Activated T-helper 2 cell treated with anti-CD3 and anti-CD28 coated beads, Interferon-gamma antibody, Interleukin-2, Interleukin-4, amounts not matched to agents 10 μg/mL and 5 μg/mL and 100 μg/mL, durations not matched to agents 14 hours and 24 hours and 36 hours (primary cell): ENCODE results near the gene SLC35F3. TPM values are rescaled to one million over a fixed set of nuclear protein-coding genes. Genes with fewer than 3 reads are reported as not detected.
"Not testable (repeated sequence)": the region's sequence is repeated elsewhere in the genome, so short reads cannot be mapped to it uniquely, and the experiment has no call there.

Source experiments
- DNase-seq: peaks from one replicate; pipeline ENCODE4 v3.0.0; 2021; ENCODE audit warnings: low spot score
- H3K27ac Mint-ChIP-seq: one replicate; pipeline ENCODE4 v1.8.0; 2021; ENCODE audit warnings: mixed read lengths
- H3K27me3 Mint-ChIP-seq: one replicate; pipeline ENCODE4 v1.8.0; 2021; ENCODE audit warnings: low read depth, mixed read lengths
- H3K36me3 Mint-ChIP-seq: one replicate; pipeline ENCODE4 v1.8.0; 2021; ENCODE audit warnings: low read depth, mixed read lengths
- H3K4me1 Mint-ChIP-seq: one replicate; pipeline ENCODE4 v1.8.0; 2021; ENCODE audit warnings: low read depth, mixed read lengths
- H3K4me3 Mint-ChIP-seq: one replicate; pipeline ENCODE4 v1.8.0; 2021; ENCODE audit warnings: low read depth, mild to moderate bottlenecking, moderate library complexity, mixed read lengths
- H3K9me3 Mint-ChIP-seq: one replicate; pipeline ENCODE4 v1.8.0; 2021; ENCODE audit warnings: mixed read lengths
- intact Hi-C: fragments of 100-400 bp; cut with micrococcal nuclease; formaldehyde crosslinking; loops from one replicate; pipeline ENCODE4 v1.15.1; 2023
- total RNA-seq: library from RNA; stranded (reverse); gene quantifications from 2 replicates; pipeline ENCODE4 v1.2.3, GENCODE V29; 2022

SLC35F3 gene
- total RNA-seq, 1 donor from 2014 or later: 2.5 TPM

GRCh38 chr1:233885196-233885920 is 19.1 kb upstream of the SLC35F3 start:
- no peak for DNase-seq
- no peaks in the 10 kb centered on the region for H3K4me1 Mint-ChIP-seq
- H3K36me3 Mint-ChIP-seq: no peaks in the 10 kb centered on the region
- H3K27me3 Mint-ChIP-seq: no peaks in the 10 kb centered on the region
- peaks cover 16% of the 10 kb centered on the region for H3K9me3 Mint-ChIP-seq
- H3K4me3 Mint-ChIP-seq: no peak overlapping the region
- H3K27ac Mint-ChIP-seq: no peak overlapping the region
- intact Hi-C loops: no loop called here

GRCh38 chr1:233891151-233891550 is 13.3 kb upstream of the SLC35F3 start:
- H3K27ac Mint-ChIP-seq, H3K36me3 Mint-ChIP-seq, H3K27me3 Mint-ChIP-seq, H3K4me3 Mint-ChIP-seq, intact Hi-C loops, DNase-seq, H3K4me1 Mint-ChIP-seq: not testable (repeated sequence)
- H3K9me3 Mint-ChIP-seq: peaks cover 31% of the 10 kb centered on the region

DNA sequence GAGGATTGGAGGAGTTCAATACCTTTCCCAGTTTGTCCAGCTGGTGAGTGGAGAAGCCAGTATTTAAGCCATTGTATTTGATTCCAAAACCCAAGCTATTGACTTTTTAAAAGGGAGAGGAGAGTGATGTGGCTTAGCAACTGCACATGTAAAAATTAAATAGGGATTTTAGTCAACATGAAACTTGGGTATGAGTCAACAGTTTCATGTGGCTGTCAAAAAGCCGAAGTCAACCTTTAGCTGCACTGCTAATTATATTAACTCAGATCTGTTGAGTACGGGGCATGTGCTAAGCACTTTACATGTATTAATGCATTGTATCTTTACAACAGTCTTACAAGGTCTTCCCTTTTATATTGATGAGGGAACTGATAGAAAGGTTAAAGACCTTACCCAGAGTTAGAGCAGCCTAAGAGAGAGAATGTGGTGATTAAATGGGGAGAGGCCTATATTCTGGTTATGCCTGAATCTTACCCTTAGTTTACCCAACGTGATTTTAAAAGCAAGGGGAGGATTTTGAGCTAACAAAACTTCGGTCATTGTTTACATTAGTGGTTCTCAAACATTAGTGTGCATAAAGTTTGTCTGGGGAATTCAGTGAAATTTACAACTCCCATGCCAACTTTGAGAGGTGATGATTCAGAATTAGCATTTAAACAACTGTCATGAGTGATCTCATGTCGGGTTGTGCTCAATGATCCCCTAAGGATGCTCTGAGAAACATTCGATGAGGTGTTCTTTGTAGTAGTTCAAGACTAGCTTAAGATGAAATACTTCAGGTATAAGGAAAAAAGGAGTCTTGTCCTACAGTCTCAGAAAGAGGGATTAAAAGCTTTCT is 6.9 kb upstream of the SLC35F3 start:
- H3K4me1 Mint-ChIP-seq: peaks cover 5% of the 10 kb centered on the region
- no peaks in the 10 kb centered on the region for H3K36me3 Mint-ChIP-seq
- no peak overlapping the region for H3K4me3 Mint-ChIP-seq
- DNase-seq: no peak
- H3K27ac Mint-ChIP-seq: no peak overlapping the region
- intact Hi-C loops: no loop called here
- peaks cover 31% of the 10 kb centered on the region for H3K27me3 Mint-ChIP-seq
- H3K9me3 Mint-ChIP-seq: no peaks in the 10 kb centered on the region

DNA sequence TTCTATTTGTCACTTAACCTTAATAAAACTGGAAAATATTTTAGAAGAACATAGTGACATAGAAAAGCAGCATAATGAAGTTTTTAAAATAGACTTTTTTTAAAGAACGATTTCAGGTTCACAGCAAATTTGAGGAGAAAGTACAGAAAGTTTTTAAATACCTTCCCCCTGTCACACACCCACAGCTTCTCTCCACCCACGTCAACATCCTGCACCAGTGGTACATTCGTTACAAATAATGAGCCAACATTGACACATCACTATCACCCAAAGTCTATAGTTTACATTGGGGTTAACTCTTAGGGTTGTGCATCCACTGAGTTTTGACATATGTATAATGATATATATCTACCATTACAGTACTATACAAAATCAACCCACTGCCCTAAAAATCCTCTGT is 3.0 kb upstream of the SLC35F3 start:
- H3K4me3 Mint-ChIP-seq: no peak overlapping the region
- H3K27me3 Mint-ChIP-seq: peaks cover 52% of the 10 kb centered on the region
- H3K9me3 Mint-ChIP-seq: no peaks in the 10 kb centered on the region
- H3K36me3 Mint-ChIP-seq: no peaks in the 10 kb centered on the region
- H3K4me1 Mint-ChIP-seq: peaks cover 6% of the 10 kb centered on the region
- no peak for DNase-seq
- intact Hi-C loops: no loop called here
- H3K27ac Mint-ChIP-seq: no peak overlapping the region

DNA sequence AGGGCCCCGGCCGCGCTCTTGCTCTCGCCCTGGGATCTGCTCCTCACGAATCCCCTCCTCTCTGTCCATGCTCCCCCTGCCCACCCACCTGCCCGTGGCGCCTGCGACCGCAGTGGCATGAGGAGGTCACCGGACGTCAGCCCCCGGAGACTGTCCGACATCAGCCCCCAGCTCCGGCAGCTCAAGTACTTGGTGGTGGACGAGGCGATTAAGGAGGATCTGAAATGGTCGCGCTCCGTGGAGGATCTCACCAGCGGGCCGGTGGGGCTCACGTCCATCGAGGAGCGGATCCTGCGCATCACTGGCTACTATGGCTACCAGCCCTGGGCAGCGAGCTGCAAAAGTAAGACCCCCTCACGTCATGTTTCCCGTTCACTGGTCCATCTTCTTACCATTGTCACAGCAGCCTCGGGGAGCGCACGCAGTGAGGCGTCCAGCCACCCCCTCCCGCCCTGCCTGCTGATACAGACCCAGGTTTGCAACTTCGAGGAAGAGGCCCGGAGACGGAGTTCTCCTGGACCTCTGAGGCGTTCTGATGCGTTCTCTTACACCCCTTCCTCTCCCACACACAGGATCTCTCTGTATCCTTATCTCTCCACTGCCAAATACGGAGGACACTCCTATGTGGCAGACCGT is 1.1 kb downstream of the SLC35F3 start:
- DNase-seq: no peak
- no peak overlapping the region for H3K4me3 Mint-ChIP-seq
- H3K36me3 Mint-ChIP-seq: no peaks in the 10 kb centered on the region
- intact Hi-C loops: no loop called here
- H3K27me3 Mint-ChIP-seq: peaks cover 53% of the 10 kb centered on the region
- peaks cover 2% of the 10 kb centered on the region for H3K4me1 Mint-ChIP-seq
- H3K9me3 Mint-ChIP-seq: no peaks in the 10 kb centered on the region
- H3K27ac Mint-ChIP-seq: no peak overlapping the region

DNA sequence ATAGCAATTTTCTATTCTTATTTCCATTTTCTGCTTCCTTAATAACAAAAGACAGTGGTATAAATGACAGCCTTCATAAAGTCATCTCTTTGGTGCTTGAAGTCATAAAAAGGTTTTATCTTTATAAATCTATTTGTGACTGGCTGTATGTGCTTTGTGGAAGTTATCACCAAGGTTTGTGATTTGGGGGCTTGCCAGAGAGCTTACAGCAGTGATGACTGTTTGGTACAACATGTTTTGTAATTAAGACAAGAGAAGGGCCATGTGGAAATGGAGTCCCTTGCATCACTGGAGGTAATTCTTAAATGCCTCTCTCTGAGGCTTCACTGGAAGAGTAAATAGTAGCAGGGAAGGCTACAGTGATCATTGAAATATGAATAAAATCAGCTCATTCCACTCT is 2.7 kb downstream of the SLC35F3 start:
- no peak for DNase-seq
- Mint-ChIP-seq H3K9me3 (no peaks in the 10 kb centered on the region), H3K4me3 (no peak overlapping the region), H3K27me3 (peaks cover 45% of the 10 kb centered on the region), H3K27ac (no peak overlapping the region), H3K4me1 (peaks cover 2% of the 10 kb centered on the region), H3K36me3 (no peaks in the 10 kb centered on the region)
- intact Hi-C loops: no loop called here

DNA sequence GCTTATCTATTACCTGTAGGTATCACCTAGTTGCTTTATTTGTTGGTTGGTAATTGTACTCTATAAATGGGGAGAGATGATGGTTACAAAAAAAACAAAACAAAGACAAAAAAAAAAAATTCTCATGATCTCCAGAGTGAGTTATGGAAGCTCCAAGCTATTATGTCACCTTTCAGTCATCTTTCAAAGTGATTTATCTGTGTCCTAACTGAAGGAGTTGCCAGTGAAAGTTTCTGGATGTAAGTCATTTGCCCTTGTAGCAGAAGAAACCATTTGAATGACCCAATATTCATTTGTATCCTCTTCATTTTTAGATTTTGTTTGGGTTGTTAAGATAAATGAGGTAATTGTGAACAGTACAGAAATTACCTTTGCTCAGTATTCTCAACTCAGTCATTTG is 3.6 kb downstream of the SLC35F3 start:
- Mint-ChIP-seq H3K27ac (no peak overlapping the region), H3K36me3 (no peaks in the 10 kb centered on the region), H3K4me1 (peaks cover 2% of the 10 kb centered on the region), H3K27me3 (peaks cover 37% of the 10 kb centered on the region), H3K4me3 (no peak overlapping the region), H3K9me3 (no peaks in the 10 kb centered on the region)
- DNase-seq: no peak
- intact Hi-C loops: no loop called here

GRCh38 chr1:233909195-233909594 is 4.7 kb downstream of the SLC35F3 start:
- no peak overlapping the region for H3K4me3 Mint-ChIP-seq
- H3K4me1 Mint-ChIP-seq: peaks cover under 1% of the 10 kb centered on the region
- H3K9me3 Mint-ChIP-seq: no peaks in the 10 kb centered on the region
- intact Hi-C loops: no loop called here
- peaks cover 30% of the 10 kb centered on the region for H3K27me3 Mint-ChIP-seq
- no peak for DNase-seq
- no peaks in the 10 kb centered on the region for H3K36me3 Mint-ChIP-seq
- H3K27ac Mint-ChIP-seq: no peak overlapping the region

DNA sequence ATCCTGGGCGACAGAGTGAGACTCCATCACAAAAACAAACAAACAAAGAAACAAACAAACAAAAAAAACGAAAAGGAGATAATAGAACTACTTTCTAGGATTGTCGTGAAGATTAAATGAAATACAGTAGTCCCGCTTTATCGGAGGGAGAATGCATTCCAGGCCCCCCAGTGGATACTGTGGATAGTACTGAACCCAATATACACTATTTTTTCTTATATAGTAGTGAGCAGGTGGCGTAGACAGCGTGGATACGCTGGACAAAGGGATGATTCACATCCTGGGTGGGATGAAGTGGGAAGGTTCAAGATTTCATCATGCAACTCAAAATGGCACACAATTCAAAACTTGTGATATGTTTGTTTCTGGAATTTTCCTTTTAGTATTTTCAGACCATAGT is 8.0 kb downstream of the SLC35F3 start:
- H3K4me1 Mint-ChIP-seq: no peaks in the 10 kb centered on the region
- no peak overlapping the region for H3K4me3 Mint-ChIP-seq
- intact Hi-C loops: no loop called here
- H3K36me3 Mint-ChIP-seq: no peaks in the 10 kb centered on the region
- no peak for DNase-seq
- H3K9me3 Mint-ChIP-seq: no peaks in the 10 kb centered on the region
- peaks cover 7% of the 10 kb centered on the region for H3K27me3 Mint-ChIP-seq
- no peak overlapping the region for H3K27ac Mint-ChIP-seq

DNA sequence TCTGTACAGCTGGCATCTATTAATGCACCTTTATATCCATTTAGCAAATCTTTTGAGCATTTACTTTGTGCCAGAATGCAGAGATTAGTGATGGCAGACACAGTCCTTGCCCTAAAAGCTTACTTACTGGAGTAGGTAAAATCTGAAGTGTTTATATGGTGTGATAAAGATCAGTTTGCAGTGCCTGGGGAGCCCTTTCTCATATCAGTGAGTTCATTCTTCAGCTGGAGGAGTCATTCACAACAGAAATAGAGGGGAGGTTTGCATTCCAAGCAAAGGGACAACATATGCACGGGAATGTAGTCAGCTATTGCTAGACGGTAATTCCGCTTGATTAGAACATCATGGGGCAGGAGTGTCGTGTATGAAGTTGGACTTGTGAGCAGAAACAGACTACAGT is 8.4 kb downstream of the SLC35F3 start:
- no peaks in the 10 kb centered on the region for H3K36me3 Mint-ChIP-seq
- no peak overlapping the region for H3K27ac Mint-ChIP-seq
- H3K4me1 Mint-ChIP-seq: no peaks in the 10 kb centered on the region
- H3K4me3 Mint-ChIP-seq: no peak overlapping the region
- no peaks in the 10 kb centered on the region for H3K9me3 Mint-ChIP-seq
- DNase-seq: no peak
- peaks cover 4% of the 10 kb centered on the region for H3K27me3 Mint-ChIP-seq
- intact Hi-C loops: no loop called here

DNA sequence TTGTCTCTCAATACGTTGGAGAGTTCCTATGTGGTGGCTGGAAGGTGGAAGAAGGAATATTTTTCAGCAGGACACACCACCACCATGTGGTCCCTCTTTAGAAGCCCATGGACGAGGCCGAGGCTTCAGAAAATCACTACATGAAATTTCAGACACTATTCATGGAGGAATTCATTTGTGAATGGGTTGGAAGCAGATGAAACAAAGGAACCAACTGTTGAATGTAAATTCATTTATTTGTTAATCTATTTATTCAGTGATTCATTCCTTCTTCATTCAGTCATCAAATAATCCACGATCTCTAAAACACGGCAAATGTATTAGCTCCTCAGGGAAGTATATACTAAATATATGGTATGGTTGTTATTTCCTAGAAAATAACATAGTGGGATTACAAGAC is 12.2 kb downstream of the SLC35F3 start:
- H3K27me3 Mint-ChIP-seq: no peaks in the 10 kb centered on the region
- no peaks in the 10 kb centered on the region for H3K9me3 Mint-ChIP-seq
- no peak for DNase-seq
- intact Hi-C loops: no loop called here
- no peak overlapping the region for H3K27ac Mint-ChIP-seq
- H3K36me3 Mint-ChIP-seq: no peaks in the 10 kb centered on the region
- H3K4me1 Mint-ChIP-seq: no peaks in the 10 kb centered on the region
- H3K4me3 Mint-ChIP-seq: no peak overlapping the region

DNA sequence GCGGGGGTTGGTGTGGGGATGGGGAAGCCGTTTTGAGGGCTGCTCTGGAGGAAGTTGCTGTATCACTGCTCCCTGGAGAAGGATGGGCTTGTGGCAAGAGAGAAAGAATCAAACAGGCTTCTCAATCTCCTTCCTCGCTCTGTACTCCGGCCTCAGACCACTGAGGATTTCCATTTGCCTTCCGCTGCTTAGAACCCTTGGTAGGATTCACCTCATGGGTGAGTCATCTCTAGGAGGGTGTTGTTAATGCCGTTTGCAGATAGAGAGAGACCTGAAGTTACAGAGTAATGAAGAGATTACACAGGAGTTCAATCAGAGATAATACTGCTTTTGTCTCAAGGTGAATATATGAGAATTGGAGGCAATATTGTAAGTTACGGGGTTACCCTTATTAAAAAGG is 15.3 kb downstream of the SLC35F3 start:
- intact Hi-C loops: no loop called here
- no peaks in the 10 kb centered on the region for H3K4me1 Mint-ChIP-seq
- no peak for DNase-seq
- no peaks in the 10 kb centered on the region for H3K36me3 Mint-ChIP-seq
- H3K27ac Mint-ChIP-seq: no peak overlapping the region
- H3K27me3 Mint-ChIP-seq: no peaks in the 10 kb centered on the region
- peaks cover 5% of the 10 kb centered on the region for H3K9me3 Mint-ChIP-seq
- H3K4me3 Mint-ChIP-seq: no peak overlapping the region

- Mint-ChIP-seq H3K4me1 (no peaks in the 10 kb centered on the region), H3K9me3 (peaks cover 5% of the 10 kb centered on the region), H3K4me3 (no peak overlapping the region), H3K36me3 (no peaks in the 10 kb centered on the region), H3K27ac (no peak overlapping the region), H3K27me3 (no peaks in the 10 kb centered on the region)
- intact Hi-C loops: no loop called here
- no peak for DNase-seq
Measured at GRCh38 chr1:233928123-233928522, 23.6 kb downstream of the SLC35F3 start.
